Ishikawa (cell line): ENCODE data around the gene ABCB11.

Source experiments
- EP300 ChIP-seq: IDR thresholded peaks from 2 replicates; pipeline ENCODE4 v1.6.1; 2012; ENCODE audit warnings: borderline replicate concordance
- TCF12 ChIP-seq: IDR thresholded peaks from 2 replicates; pipeline ENCODE4 v1.6.1; 2012; ENCODE audit warnings: low read depth
- USF1 ChIP-seq: IDR thresholded peaks from 2 replicates; pipeline ENCODE4 v1.6.1; 2012

- TF ChIP-seq TCF12 (no peak), USF1 (no peak), EP300 (no peak)
Measured at GRCh38 chr2:169029341-169029740, 1.8 kb downstream of the ABCB11 start.
